Neural crest cell (in vitro differentiated cells): ENCODE measurements around the gene TGFBR2. TPM values are rescaled to one million over a fixed set of nuclear protein-coding genes. Genes with fewer than 3 reads are reported as not detected.

Experiments used
- DNase-seq: peaks from one replicate; pipeline ENCODE4 v3.0.0; 2021; ENCODE audit warnings: low read depth, mixed read lengths, low spot score
- H3K27ac Mint-ChIP-seq: one replicate; pipeline ENCODE4 v1.8.0; 2021; ENCODE audit warnings: mild to moderate bottlenecking, mixed read lengths; ENCODE audit not compliant: unreplicated experiment
- H3K27me3 Mint-ChIP-seq: 2 replicates; pipeline ENCODE4 v1.8.0; 2021; ENCODE audit warnings: low read depth, mild to moderate bottlenecking, mixed read lengths
- H3K36me3 Mint-ChIP-seq: 2 replicates; pipeline ENCODE4 v1.8.0; 2021; ENCODE audit warnings: low read depth, mild to moderate bottlenecking, mixed read lengths
- H3K4me1 Mint-ChIP-seq: 2 replicates; pipeline ENCODE4 v1.8.0; 2021; ENCODE audit warnings: mixed read lengths
- H3K4me3 Mint-ChIP-seq: one replicate; pipeline ENCODE4 v1.8.0; 2021; ENCODE audit warnings: mild to moderate bottlenecking, mixed read lengths
- H3K9me3 Mint-ChIP-seq: 2 replicates; pipeline ENCODE4 v1.8.0; 2021; ENCODE audit warnings: mixed read lengths
- total RNA-seq: library from RNA; stranded (reverse); gene quantifications from 2 replicates; pipeline ENCODE4 v1.2.1, GENCODE V29; 2021
- TF ChIP-seq, protein P1 (sequence below): fragments of 200-600 bp; sonication (generic); conservative IDR thresholded peaks from 2 replicates; pipeline ENCODE4 v1.5.0; 2021; ENCODE audit warnings: antibody characterized with exemption, mild to moderate bottlenecking

TGFBR2 gene
- total RNA-seq, 1 donor from 2014 or later = 8.7 TPM

DNA sequence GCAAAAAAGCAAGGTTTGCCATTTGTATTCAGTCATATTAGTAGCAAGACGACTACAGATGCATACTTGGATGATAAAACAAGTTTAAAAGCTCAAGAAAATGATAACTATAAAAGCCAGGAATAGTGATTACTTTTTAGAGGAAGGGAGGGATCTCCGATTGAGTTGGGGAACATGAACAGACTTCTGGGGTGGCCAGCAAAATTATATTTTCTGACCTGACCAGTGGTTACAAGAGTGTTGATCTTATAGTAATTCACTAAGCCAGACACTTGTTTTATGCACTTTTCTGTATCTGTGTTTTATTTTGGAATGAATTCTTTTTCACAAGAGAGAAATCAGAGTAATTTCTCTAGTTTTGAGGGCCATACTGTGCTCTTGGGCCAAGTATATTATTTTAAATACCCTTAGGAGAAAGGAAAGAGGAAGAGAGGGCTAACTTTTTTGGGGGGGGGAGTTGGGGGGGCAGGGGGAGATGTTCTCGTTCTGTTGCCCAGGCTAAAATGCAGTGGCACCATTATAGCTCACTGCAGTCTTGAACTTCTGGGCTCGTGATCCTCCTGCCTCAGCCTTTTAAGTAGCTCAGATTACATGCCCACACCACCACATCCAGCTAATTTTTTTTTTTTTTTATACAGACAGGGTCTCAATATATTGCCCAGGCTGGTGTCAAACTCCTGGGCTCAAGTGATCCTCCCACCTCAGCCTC is 57.3 kb downstream of the TGFBR2 start:
- Mint-ChIP-seq H3K4me1 (peaks cover 53% of the 10 kb centered on the region), H3K36me3 (peaks cover 3% of the 10 kb centered on the region), H3K27me3 (no peaks in the 10 kb centered on the region), H3K9me3 (no peaks in the 10 kb centered on the region), H3K4me3 (no peak overlapping the region), H3K27ac (no peak overlapping the region)
- TF ChIP-seq, protein P1, sequence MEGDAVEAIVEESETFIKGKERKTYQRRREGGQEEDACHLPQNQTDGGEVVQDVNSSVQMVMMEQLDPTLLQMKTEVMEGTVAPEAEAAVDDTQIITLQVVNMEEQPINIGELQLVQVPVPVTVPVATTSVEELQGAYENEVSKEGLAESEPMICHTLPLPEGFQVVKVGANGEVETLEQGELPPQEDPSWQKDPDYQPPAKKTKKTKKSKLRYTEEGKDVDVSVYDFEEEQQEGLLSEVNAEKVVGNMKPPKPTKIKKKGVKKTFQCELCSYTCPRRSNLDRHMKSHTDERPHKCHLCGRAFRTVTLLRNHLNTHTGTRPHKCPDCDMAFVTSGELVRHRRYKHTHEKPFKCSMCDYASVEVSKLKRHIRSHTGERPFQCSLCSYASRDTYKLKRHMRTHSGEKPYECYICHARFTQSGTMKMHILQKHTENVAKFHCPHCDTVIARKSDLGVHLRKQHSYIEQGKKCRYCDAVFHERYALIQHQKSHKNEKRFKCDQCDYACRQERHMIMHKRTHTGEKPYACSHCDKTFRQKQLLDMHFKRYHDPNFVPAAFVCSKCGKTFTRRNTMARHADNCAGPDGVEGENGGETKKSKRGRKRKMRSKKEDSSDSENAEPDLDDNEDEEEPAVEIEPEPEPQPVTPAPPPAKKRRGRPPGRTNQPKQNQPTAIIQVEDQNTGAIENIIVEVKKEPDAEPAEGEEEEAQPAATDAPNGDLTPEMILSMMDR = no peak
- no peak for DNase-seq

DNA sequence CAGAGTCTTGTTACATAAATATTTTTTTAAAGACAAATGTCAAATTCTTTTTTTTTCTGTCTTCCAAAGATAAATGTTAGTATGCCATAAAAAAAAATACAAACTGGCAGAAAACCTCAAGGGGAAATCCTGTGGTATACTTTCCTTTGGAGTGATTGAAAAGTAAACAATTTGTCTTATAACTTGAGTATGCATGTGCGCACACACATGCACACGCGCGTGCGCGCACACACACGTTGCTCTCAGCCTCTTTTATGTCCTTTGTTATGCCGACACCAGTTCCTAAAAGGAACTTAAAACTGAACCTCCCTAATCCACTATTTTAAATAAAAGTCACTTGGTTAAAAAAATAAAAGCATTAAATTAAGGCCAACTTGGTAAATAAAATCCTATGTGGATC is 58.1 kb downstream of the TGFBR2 start:
- H3K27ac Mint-ChIP-seq = no peak overlapping the region
- TF ChIP-seq, protein P1 = no peak
- no peak for DNase-seq
- peaks cover 4% of the 10 kb centered on the region for H3K36me3 Mint-ChIP-seq
- H3K27me3 Mint-ChIP-seq = no peaks in the 10 kb centered on the region
- peaks cover 52% of the 10 kb centered on the region for H3K4me1 Mint-ChIP-seq
- H3K4me3 Mint-ChIP-seq = no peak overlapping the region
- H3K9me3 Mint-ChIP-seq = peaks cover 3% of the 10 kb centered on the region

DNA sequence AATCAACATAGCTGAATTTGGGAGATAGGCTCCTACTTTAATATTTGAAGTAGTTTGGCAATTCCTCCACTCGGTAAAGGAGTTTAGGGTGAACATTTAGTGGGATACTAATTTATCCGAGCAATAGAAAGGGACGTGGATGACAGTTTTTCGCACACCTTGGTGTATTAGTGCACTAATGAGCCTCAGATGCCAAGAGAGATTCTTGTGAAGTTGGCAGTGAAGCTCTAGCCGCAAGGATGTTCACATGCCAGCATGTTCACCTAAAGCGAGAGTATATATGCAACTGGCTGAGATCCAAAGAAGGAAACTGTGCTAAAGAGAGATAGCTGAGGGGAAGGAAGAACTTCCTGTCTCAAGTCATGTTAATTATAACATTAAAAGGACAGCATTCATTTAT is 58.5 kb downstream of the TGFBR2 start:
- H3K27ac Mint-ChIP-seq = no peak overlapping the region
- DNase-seq = no peak
- H3K4me1 Mint-ChIP-seq = peaks cover 54% of the 10 kb centered on the region

GRCh38 chr3:30665539-30665938 is 59.1 kb downstream of the TGFBR2 start:
- Mint-ChIP-seq H3K4me3 (no peak overlapping the region), H3K36me3 (peaks cover 8% of the 10 kb centered on the region), H3K27ac (no peak overlapping the region), H3K4me1 (peaks cover 58% of the 10 kb centered on the region), H3K27me3 (no peaks in the 10 kb centered on the region), H3K9me3 (peaks cover 6% of the 10 kb centered on the region)
- no peak for DNase-seq
- TF ChIP-seq, protein P1 = no peak

More for the DNA sequence above, 58.5 kb downstream of the TGFBR2 start:
- TF ChIP-seq, protein P1 = no peak
- Mint-ChIP-seq H3K27me3 (no peaks in the 10 kb centered on the region), H3K9me3 (peaks cover 3% of the 10 kb centered on the region), H3K36me3 (peaks cover 4% of the 10 kb centered on the region), H3K4me3 (no peak overlapping the region)

- H3K27me3 Mint-ChIP-seq = no peaks in the 10 kb centered on the region
- peaks cover 58% of the 10 kb centered on the region for H3K4me1 Mint-ChIP-seq
- no peak overlapping the region for H3K27ac Mint-ChIP-seq
- H3K4me3 Mint-ChIP-seq = no peak overlapping the region
- no peak for DNase-seq
- TF ChIP-seq, protein P1 = no peak
- peaks cover 16% of the 10 kb centered on the region for H3K36me3 Mint-ChIP-seq
- peaks cover 6% of the 10 kb centered on the region for H3K9me3 Mint-ChIP-seq
Observed at GRCh38 chr3:30666572-30667279, 60.3 kb downstream of the TGFBR2 start.
